ENCODE results near the gene GPR26.
A peak's percentile ranks its signal among the peaks of the same experiment; 100 is the strongest.

The GPR26 gene, protein sequence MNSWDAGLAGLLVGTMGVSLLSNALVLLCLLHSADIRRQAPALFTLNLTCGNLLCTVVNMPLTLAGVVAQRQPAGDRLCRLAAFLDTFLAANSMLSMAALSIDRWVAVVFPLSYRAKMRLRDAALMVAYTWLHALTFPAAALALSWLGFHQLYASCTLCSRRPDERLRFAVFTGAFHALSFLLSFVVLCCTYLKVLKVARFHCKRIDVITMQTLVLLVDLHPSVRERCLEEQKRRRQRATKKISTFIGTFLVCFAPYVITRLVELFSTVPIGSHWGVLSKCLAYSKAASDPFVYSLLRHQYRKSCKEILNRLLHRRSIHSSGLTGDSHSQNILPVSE

DNA sequence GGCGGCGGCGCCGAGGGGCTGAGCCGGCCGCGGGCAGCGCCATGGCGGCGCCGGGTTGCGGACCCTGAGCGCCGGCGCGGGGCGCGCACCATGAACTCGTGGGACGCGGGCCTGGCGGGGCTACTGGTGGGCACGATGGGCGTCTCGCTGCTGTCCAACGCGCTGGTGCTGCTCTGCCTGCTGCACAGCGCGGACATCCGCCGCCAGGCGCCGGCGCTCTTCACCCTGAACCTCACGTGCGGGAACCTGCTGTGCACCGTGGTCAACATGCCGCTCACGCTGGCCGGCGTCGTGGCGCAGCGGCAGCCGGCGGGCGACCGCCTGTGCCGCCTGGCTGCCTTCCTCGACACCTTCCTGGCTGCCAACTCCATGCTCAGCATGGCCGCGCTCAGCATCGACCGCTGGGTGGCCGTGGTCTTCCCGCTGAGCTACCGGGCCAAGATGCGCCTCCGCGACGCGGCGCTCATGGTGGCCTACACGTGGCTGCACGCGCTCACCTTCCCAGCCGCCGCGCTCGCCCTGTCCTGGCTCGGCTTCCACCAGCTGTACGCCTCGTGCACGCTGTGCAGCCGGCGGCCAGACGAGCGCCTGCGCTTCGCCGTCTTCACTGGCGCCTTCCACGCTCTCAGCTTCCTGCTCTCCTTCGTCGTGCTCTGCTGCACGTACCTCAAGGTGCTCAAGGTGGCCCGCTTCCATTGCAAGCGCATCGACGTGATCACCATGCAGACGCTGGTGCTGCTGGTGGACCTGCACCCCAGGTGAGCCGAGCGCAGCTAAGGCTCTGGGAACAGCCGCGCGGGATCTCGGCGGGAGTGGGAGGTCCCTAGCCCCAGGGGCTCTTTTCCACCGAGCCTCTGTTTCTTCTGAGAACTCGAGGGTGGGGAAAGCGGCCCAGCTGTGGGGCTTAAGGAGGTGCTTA is at the start of gene GPR26:
Gene GPR26 (plus strand): TSS at position 38 of the 919 bp plus-strand sequence. CDS start 53 bp downstream, at position 91.
- DNase-seq = no peak

DNA sequence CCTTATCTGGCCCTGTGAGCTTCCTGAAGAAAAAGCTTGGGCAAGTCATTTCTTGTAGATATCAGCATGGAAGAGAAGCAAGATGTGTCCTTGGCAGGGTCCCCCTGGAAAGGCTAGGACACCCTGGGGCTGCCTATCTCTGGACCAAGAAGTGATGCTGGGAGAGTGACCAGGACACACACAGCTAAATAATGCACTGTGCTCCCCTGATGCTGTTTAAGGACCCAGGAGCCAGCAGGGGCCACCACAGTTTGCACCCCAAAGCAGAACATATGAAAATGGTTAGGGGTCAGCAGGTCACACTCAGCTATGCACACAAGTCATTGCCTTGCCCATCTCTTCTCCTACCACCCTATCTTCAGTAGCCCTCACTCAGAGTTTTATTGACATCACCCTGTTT is 47.9 kb upstream of the GPR26 start:
- DNase-seq = no peak

DNA sequence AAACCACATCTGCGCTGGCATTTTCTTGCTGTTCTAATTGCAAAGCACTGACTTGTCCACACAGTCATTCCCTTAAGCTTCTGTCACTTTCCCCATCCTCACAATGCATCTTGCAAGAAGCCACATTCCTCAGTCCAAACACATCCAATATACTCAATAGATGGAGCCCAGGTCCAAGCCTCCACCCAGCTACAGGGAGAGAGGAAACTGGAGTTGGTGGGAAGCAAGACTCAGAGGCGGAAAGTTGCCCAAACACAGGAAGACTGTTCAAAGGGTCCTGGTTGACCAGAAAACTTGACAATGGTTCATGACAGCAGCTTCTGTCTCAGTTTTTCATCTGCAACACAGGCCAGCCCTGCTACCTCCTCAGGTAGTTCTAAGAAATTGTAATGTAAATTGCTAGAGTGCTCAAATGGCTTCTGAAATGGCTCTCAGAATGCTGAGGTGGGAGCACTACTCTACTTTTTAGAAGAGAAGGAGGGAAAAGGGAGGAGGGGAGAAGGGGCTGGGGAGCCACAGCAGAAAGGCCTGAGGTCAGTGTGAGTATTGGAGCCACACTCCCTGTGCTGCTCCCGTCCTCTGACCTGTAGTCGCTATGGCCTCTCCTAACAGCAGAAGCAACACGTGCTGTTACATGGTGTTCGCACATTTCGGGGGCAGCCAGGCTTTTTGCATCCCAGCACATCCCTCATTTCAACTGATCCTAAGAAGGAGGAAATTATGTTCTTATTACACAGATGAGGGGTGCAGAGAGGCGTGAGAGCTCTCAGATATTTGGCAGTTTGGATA is 46.9 kb upstream of the GPR26 start:
- no peak for DNase-seq

DNA sequence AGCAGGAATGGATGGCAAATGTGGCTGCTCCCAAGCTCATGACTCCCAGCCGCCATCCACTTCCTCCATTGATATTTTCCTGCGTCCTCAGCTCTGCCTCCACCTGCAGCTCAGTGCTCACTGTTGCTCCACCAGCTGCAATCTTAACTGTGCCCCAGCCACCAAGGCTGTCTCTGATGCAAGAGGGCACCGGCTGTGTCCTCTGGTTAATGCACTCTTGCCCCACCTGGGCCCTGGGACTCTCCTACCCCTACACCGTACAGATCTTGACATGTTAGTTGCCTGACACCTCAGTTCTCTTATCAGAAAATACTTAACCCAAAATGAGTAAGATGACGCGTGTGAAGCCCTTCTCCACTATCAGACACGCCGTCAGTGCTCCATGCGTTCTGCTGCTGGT is 45.5 kb upstream of the GPR26 start:
- no peak for DNase-seq

DNA sequence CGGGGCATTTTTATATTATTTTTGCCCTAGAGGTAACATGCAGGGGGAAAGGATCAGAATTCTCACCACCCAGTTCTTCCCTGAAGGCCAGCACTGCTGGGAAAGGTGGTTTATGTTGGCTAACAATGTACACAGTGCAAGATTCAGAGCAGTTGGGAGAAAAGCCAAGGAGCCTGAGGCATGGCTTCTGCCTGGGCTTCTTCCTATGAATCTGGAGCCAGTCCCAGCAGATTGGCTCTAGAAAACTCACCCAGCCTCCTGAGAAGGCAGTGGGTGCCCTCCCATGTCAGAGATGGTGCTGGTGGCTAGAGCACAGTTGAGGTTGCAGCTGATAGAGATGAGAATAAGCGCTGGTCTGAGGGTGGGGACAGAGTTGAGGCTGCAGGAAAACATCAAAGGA is 44.7 kb upstream of the GPR26 start:
- DNase-seq = no peak

DNA sequence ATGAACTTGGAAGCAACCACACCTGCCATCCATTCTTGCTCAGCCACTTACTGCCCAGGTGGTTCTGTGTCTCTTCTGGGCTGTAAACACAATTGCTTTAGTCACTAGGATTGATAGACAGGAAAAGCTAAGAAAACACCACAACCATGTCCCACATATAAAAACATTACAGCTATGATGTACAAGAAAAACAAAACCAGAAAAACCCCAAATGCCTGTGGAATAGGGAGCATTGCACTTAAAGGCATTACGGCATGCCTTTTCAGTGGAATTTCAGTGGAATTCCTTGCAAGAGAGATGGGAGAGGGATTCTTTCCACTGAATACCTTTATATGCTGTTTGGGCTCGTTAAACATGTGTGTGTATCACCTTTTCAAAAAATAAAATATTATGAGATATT is 44.2 kb upstream of the GPR26 start:
- DNase-seq = no peak

DNA sequence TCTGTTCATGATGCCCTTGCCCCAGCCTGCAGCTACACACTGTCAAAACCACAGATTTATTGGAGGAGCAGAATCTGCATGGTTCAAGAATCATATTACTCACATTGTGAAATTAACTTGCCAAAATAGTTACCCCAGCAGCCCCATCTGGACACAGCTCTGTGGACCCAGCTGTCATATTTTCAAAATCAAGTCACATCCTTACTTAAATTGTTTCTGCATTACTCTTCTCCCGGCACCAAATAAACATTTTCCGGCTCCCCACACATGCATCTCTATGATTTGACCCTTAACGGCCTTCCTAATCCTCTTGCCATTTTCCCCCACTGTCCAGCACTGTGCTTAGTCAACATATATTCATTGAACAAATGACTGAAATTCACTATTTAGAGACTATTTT is 43.8 kb upstream of the GPR26 start:
- DNase-seq = no peak

DNA sequence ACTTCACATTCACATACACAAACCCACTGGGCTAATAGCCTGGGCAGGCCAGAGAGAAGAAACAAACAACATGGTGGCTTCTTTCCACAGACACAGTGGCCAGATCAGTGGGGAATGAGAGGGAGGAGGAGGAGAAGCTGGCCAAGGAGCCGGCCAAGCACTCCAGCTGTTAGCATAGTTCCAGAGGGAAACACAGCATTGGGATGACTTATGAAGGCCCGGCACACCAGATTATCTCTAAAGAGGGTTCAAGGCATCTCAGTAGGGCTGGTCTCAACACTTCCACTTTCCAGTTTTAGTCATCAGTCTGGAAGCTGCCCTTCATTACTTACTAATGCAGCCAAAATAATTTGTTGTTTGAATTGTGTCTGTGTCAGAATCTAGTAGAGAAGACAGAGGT is 42.1 kb upstream of the GPR26 start:
- DNase-seq = no peak

DNA sequence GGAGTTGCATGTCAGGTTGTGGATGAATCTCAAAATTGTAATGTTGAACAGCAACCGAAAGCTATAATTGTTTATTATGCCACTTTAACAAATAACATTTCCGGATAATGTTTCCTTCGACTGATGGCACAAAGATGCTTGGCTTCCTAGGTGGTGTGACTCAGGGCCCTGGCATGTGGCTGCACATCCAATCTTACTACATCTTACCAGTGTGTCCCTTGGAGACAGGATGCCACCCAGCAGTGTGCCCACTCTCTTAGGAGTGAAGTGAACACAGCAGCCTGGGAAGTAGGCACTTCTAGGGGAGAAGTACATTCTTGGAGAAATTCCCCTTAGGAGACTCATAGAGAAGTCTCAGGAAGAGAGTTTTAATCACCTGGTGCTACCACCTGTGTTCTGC is 33.0 kb upstream of the GPR26 start:
- DNase-seq = no peak

DNA sequence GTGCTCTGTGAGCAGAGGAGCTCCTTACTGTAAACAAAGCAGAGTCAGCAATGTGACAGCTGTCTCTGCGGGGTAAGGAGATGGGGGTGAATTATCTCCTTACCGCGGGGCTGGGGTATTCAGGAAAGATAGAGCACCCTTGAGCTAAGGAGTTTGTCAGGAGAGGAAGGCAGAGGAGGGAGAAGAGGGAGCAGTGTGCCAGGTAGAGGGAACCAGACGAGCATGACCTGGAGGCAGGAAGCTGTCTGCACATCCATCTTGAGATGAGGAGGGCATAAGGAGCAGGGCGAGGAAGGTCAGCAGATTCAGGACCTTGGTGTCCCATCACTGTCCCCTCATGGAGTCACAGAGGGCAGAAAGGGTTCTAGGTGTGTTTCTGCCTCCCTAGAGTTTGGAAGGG is 32.5 kb upstream of the GPR26 start:
- no peak for DNase-seq

DNA sequence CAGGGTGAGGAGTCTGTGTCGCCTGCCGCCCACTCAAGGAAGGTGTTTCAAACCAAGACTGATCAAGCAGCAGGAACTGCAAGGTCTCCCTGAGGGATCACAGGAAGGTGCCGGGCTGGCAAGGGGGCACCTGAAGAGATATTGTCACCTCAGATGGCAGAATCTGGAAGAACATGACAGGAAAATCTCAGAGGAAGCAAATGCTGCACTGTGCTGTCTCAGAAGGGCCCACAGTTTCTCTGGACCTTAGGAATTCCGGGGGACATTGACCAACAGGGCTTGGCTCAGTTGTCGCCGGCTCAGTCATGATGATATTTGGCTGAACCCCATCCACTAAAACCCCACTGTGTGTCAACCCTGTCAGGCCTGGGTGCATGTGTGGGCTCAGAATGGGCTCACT is 31.9 kb upstream of the GPR26 start:
- DNase-seq = no peak

DNA sequence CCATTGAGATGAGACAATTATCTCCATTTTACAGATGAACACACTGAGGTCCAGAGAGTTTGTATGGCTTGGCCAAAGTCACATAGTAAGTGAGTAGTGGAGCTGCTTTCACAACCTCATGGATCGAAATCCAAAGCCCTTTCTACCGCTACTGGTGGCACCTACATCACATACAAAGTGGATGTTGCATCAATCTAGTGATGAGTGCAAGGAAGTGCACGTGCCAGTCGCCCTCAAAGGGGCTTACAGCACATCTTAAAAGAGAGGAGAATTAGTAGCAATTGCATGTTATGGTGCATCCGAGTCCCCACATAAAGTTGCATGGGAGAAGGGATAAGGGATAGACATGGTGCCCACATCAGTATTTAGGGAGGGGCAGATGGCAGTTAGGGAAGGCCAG is 31.0 kb upstream of the GPR26 start:
- no peak for DNase-seq

DNA sequence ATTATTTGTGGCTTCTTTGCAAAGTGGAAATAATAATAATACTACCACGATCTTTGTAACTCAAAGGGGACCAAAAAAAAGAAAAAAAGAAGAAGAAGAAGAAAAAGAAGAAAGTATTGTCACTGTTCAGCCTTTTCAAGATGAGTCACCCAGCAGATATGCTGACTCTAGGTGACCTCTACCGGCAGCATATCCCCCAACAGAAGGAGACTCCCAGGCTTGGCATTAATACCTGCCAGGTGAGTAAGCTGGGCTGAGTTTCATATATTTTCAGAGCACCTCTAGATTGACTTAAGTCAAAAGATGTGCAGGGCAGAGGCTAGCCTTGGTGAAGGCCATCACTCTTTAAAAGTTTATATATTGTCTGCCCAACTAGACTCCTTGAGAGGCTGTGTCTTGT is 30.4 kb upstream of the GPR26 start:
- DNase-seq = no peak

DNA sequence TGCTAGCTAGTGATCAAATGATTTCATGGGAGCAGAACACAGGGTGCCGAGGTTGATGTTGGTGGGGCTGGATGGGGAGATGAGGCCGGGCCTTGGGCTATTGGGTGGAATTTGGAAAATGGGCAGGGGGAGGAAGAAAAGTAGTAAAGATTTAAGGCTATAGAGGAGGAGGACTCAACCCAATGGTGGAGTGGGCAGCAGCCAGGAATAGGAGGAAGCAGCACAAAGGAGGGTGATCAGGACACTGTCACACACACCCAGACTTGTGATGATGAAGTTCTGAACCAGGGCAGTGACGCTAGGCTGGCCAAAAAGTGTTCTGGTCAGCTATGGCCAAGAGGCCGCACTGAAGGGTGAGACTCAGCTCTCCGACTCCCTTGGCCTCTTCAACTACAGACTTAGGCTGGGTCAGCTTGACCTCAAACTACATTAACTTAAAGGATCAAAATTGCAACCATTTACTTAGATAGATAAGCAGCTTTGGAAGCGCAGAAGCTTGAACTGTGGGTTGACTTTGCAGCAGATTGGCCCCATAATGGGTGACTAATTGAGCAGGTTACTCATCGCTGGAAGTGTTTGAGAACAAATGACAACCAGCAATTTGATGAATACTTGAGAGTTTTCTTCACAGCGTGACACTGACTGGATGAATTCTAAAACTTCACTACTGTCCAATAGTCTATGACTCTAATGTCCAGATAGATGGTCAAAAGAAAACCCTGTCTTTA is 29.4 kb upstream of the GPR26 start:
- DNase-seq = peak; percentile 2

DNA sequence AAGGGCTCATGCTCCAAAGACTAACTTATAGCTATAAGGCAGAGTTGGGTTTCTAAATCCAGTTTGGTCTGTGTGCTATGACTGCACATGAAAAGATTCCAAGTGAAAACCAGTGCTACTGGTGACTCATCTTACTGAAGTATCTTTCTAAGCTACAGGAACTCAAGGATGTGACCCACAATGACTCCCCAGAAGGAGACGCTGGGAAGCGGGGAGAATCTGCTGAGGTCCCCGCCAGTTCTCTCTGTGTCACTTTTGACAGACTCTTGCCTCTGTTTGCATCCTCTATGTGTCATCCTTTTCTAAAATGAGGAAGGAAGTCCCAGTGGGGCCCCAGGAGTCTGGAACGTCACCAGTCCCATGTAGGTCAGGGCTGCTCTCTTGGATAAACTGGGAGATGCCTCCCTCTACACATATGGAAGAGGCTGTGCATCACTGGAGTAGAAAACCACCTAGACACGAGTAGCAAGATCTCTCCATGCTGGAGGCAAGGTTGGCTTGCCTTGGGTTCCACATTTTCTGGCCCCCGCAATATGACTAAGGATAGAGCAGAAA is 28.8 kb upstream of the GPR26 start:
- no peak for DNase-seq

DNA sequence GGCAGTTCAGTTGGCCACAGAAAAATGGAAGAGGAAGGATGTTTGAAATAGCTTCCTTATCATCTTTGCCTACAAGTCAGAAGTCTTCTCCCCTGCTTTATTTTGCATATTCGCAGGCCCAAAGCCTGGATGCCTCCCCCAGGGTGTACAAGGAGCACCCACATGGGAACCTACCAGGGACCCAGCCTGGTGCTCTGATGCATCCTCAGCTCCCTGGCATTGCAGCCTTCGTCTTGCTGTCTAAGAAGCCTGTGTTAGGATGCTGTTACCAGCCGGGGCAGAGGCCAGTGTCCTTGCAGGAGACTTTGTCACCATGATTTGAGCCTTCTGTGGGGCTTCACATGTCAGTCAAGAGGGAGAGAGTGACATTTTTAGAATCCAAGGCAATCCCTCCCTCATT is 27.0 kb upstream of the GPR26 start:
- no peak for DNase-seq

DNA sequence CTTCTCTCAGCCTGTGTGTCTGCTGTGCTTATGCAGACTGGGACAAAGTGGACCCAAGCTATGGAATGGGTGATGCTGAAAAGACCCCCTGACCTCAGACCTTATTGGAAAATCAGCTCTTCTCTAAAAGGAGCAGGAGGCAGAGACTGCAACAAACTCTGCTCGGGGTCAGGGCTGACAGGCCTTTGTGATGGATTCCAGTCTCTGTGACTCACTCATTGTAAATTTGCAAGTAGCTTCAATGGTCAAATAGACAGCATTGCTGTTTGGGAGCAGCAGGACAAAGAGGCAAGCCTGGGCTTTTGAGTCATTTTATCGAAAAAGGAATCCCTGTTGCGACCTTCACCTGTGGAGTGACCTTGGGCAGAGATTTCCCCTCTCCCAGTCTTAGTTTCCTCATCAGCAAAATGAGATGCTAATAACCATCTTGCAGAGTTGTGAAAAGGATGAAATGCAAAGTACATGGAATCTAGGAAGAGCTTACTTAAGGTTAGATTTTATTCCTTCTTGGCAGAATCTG is 26.1 kb upstream of the GPR26 start:
- DNase-seq = no peak

DNA sequence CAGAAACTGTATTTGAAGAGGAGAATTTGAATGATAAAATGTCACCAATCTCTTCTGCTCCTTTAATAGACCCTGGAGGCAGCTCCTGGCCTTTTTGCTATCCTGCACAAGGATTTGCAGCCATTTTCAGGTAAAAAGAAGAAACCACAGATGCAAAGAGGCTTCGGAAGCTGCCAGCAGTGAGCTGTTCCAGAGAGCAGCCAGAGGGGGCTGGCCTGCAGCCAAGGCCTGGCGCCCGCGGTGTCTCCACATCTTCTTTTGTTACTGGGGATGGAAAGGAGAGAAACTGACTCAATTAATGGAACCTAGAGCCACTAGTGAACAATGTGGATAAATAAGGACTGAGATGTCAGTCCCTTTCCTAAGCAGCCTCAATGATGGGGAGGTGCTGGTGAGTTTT is 23.9 kb upstream of the GPR26 start:
- DNase-seq = peak; percentile 32

DNA sequence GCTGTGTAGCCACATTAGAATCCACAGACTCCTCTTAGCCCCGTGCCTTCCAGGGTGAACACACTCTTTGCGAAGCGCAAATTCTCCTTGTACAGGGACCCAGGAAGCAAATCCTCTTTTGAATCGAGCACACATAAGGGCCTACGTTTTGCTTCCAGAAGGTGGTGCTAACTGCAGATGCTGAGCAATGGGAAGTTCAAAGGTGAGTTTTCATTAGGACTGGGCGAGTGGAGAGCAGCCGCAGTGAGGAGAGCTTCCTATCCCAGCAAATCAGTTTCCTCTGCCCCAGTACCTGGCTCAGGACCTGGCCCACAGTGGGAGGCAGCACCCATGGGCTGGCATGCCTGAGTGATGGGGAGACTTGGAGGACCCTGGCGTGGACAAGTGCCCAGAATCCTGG is 23.5 kb upstream of the GPR26 start:
- DNase-seq = no peak

DNA sequence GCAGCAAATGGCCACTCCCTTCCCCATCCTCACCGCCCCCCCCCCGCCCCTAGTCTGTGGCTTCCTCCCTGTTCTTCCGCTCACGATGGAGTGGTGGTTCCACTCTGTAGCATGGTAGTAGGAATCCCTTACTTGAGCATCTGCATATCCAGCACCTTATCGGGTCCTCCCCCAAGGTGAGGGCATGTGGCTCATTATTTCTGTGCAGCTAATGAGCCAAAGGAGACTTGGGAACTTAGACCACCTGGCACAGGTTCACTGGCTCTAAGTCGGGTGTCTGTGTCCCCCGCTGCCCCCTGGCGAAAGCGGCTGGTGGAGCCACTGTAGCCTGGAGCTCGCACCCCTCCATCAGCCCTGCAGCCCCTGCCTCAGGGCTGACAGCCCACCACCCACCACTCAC is 22.8 kb upstream of the GPR26 start:
- no peak for DNase-seq

DNA sequence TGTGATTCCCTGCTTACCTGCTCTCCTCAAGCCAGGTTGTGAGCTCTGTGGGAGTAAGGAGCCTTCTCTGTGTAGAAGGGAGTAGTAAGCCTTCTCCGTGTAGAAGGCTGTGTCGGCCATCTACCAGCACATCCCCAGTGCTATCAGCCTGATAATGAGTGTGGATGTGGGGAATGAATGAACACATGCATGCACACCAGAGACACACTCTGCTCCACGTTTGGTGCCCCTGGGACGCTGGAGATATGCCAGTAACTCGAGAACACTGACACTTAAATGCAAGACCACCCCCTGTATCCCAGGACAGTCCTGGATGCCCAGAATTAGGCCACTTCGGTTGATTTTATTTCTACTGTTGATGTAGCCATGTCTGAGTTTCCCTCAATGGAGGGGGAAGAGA is 21.1 kb upstream of the GPR26 start:
- no peak for DNase-seq

DNA sequence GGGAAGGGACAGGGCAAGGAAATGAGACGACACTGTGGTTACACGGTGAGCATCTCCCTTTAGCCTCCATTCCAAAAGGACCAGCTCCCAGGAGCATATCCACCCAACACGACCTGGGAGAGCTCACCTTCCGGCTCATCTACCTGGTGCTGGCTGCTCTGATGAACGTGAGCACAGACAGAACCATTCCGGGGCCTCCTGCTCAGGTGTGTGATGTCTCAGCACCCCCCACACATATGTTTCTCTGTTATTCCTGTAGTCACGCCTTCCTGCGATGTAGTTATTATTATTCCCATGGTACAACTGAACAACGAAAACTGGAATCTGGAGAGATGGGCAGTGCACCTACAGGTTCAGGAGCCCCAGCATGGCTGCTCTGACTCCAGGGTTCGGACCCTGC is 20.5 kb upstream of the GPR26 start:
- DNase-seq = no peak
